NCI-H2196 (cell line): ENCODE measurements around the gene PTPN2.
"Not testable (repeated sequence)": the region's sequence is repeated elsewhere in the genome, so short reads cannot be mapped to it uniquely, and the experiment has no call there.

Experiments used
- DNase-seq: peaks from one replicate; lab custom pipeline; 2025; ENCODE audit not compliant: unreplicated experiment; lab: John Stamatoyannopoulos, UW

The PTPN2 gene

GRCh38 chr18:12776821-12777471, 107.1 kb downstream of the PTPN2 start:
- no peak for DNase-seq

- not testable (repeated sequence) for DNase-seq
Measured at GRCh38 chr18:12776415-12776814, 107.6 kb downstream of the PTPN2 start.

DNA sequence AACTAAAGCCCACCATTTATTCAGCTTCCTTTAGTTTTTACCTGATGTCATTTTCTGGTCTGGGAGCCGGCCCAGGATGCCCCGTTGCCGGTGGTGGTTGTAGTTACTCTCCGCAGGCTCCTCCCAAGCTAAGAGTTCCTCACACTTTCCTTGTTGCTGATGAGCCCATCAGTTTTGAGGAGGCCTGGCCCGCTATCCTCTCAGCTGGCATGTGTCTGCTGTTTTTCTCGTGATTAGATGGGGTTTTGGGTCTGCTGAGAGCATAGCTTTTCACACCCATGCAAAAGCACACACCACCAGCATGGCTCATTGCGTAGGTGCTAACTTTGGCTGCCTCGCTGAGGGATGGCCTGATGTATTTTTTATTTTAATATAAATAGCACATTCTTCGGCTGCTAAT, 109.1 kb downstream of the PTPN2 start:
- DNase-seq = no peak

GRCh38 chr18:12773369-12773768, 110.7 kb downstream of the PTPN2 start:
- DNase-seq = no peak

- no peak for DNase-seq
Measured at GRCh38 chr18:12772111-12772510, 111.9 kb downstream of the PTPN2 start.

DNA sequence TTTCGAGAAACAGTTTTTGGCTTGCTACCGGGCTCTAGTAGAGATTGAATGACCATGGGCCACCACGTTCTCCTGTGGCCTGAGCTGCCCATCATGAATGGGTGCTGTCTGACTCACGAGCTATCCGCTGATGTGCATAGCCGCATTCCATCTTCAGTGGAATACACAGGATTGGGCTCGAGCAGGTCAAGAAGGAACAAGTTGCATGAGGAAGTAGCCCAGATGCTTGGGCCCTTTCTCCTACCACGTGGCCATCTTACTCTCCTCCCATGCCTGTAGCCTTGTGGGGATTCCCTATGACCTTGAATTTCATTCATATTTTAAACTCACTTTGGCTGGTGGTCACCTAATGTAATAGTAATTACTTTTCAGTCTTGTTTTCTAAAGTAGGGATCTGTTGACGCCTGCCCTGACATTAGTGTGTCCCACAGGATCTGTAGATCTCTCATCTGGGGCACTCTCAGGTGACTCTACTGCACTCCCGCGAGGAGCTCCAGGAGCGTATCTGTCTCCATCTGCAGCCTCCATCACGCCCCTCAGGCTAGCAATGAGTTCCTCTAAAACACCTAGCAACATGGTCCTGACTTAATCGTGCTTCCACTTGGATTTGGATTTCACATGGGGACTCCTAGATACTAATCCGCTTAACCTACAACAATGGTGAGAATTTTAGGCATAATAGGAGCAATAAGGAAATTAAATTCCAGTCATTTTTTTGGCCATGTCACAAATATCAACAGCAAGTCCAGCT, 113.4 kb downstream of the PTPN2 start:
- DNase-seq = no peak

DNA sequence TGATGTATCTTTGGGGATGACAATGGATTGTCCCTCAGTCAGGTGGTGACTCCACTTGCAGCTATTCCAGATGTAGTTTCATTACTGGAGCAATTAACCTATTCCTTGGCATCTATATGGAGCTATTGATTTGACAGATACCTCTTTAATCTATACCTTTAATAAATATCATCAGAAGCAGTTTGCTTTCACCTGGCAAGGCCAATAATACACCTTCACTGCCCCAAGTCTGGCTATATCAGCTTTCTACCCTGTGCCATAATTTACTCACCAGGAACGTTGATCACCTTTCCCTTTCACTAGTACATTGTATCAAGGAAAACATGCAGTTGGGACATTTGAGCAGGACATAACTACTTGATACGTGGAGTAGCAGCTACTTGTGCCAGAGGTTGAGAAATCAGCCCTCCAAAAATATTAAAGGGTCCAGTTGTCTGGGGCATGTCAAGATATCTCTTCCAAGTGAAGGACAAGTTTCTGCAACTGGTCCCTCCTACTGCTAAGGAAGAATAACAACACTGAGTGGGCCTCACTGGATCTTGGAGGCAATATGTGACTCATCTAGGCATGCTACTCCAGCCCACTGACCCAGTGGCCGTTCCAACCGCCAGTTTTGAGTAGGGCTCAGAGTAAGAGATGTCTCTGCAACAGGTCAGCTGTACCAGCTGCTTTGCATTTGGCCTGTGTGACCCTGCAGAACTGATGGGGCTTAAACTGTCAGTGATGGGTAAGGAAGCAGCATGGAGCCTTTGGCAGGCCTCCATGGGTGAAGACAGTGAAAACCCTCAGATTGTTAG, 114.2 kb downstream of the PTPN2 start:
- DNase-seq = no peak

DNA sequence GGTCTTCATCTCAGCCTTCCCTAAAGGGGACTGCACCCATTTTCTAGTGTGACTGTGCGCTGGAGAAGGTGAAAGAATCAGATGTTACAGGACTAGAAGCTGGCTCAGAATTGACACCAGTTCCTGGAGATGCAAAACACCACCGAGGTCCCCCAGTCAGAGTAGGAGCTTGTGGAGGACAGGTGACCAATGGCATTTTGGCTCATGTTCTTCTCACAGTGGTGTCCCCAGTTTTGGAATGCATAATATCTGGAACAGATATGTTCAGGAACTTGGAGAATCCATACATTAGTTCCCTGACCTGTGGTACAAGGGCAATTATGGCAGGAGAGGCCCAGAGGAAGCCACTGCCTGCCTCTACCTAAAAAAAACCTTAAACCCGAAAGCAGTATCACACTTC, 114.9 kb downstream of the PTPN2 start:
- no peak for DNase-seq

DNA sequence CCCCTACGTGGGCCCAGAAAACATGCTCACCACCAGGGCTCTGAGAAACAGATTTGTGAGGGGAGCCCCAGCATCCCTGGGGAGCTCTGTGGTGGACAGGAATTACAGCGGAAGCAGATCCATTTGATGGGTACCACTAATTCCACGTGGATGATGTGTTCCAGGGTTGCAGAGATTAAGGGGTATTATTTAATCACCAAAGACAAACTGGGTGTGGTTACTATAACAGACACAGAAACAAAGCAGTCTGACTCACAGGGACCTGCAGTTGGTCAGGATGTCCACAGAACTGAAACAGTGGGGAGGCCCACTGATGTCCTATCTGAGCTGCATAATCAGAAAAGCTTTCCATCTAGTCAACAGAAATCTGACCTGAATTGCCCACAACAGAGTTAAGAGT, 115.4 kb downstream of the PTPN2 start:
- DNase-seq = no peak

- no peak for DNase-seq
Measured at GRCh38 chr18:12767580-12768155, 116.4 kb downstream of the PTPN2 start.

DNA sequence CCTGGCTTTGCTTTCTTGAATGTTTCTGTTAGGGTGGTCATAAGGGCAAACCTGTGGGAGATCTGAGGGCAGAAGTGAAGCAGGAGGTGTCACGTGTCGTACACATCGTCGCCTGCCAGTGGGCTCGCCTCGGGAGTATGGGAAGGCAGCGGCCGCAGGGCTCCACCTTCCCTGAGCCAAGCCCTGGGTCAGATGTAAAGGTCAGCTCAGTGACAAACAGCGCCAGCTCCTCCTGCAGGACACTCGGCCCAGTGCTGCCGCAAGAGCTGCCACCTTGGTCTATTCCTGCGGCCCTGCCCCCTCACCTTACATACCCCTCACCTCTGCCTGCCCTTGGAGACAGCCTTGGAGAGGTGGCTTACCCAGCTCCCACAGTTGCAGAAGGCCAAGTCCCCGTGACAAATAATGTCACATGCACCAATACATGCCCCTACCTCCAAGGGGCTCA, 117.0 kb downstream of the PTPN2 start:
- no peak for DNase-seq

GRCh38 chr18:12765586-12765985, 118.5 kb downstream of the PTPN2 start:
- no peak for DNase-seq

DNA sequence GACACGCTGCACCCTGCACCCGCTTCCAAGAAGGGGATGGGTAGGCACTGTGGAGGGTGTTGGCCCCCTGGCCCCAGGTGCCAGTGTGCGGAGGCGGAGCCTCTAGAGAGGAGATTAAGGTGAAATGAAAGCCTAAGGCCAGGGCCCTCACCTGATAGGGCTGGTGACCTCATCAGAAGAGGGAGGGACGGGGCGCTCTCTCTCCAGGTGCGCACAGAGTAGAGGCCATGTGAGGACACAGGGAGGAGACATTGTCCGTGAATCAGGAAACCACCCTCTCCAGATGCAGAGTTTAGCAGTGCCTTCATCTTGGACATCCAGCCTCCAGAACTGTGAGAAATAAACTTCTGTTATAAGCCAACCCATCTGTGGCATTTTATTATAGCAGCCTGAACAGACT, 118.9 kb downstream of the PTPN2 start:
- peak; percentile 74 for DNase-seq

- DNase-seq = not testable (repeated sequence)
Measured at GRCh38 chr18:12758566-12758965, 125.5 kb downstream of the PTPN2 start.

GRCh38 chr18:12756619-12757239, 127.3 kb downstream of the PTPN2 start:
- DNase-seq = not testable (repeated sequence)

DNA sequence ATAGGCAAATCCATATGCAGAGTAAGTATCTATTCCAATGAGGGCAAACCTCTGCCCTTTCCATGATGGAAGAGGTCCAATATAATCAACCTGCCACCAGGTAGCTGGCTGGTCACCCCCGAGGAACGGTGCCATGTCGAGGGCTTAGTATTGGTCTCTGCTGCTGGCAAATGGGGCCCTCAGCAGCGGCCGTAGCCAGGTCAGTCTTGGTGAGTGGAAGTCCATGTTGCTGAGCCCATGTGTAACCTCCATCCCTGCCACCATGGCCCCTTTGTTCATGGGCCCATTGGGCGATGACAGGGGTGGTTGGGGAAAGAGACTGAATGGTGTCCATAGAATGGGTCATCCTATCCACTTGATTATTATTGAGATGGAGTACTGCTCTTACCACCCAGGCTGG, 128.4 kb downstream of the PTPN2 start:
- DNase-seq = not testable (repeated sequence)

GRCh38 chr18:12754511-12754910, 129.5 kb downstream of the PTPN2 start:
- DNase-seq = no peak

- no peak for DNase-seq
Measured at GRCh38 chr18:12751891-12752290, 132.1 kb downstream of the PTPN2 start.

DNA sequence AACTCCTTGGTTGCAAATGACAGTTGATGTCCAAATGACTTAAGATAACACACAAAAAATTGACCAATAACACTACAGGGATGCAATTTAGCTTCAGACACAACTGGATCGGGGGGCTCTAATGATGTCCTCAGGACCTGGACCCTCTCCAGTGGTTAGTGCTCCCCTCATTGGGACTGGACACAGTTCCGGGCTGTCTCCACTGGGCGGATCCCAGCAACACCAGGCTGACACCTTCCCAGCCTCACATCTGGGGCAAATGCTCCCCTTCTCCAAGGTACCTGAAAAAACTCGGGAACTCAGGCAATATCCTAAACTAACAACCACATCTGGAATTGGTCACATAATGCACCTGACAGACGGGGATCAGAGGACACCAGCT, 132.5 kb downstream of the PTPN2 start:
- no peak for DNase-seq

- no peak for DNase-seq
Measured at GRCh38 chr18:12750715-12751502, 133.1 kb downstream of the PTPN2 start.
